GM18505 (cell line): Measurements from ENCODE around the gene CHST13.

Experiments used
- ATAC-seq: cut with Tn5 transposase; IDR thresholded peaks from one replicate; pipeline ENCODE4 v1.9.1; 2021; ENCODE audit not compliant: unreplicated experiment
- POLR2A ChIP-seq: IDR thresholded peaks from 4 replicates; pipeline ENCODE4 v1.6.1; 2011; ENCODE audit warnings: borderline replicate concordance; ENCODE audit not compliant: insufficient read depth, insufficient read length; ENCODE audit errors: extremely low read depth

CHST13 gene

DNA sequence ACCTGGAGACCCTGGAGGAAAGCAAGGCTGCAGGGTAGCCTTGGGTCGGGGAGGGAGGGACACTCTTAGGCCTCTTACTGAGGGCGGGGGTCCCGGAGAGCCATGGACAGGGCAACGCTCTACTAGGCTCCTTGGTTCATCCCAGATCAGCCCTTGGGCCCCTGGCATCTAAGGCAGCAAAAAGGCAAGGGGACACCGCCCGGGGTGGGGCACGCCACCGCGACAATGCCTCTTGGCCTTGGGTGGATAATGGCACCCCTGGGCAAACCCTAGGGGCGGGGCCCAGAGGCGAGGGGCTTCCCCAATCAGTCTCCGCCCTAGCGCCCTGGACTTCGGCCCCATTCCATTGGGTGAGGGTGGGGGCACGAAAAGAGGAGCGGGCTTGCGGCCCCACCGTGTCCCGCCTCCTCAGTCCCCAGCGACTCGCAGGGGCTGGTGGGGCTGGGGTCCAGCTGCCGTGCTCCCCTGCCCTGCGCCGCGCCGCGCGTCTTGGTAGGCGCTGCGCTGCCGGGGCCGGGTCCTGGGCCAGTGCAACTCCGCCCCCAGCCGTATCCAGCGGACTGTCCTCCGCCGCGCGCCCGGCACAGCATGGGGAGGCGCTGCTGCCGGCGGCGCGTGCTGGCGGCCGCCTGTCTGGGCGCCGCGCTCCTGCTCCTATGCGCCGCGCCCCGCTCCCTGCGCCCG, at the start of gene CHST13:
TSS of gene CHST13 (plus strand) at position 411 of the 684 bp plus-strand sequence. CDS start at position 589, 178 bp downstream.
- no peak for ATAC-seq
- TF ChIP-seq POLR2A: no peak

- peak; percentile 17 for ATAC-seq
These were observed 49.2 kb upstream of the CHST13 start for GRCh38 chr3:126474498-126475412.

GRCh38 chr3:126475413-126476114, 48.4 kb upstream of the CHST13 start, which contains the start of gene ZXDC:
Gene ZXDC, minus strand, starts transcription at chr3:126475891. Its CDS starts 26 bp downstream, at chr3:126475865.
- TF ChIP-seq POLR2A: peak; percentile 82
- peak; percentile 84 for ATAC-seq

More at GRCh38 chr3:126474498-126475412, 49.2 kb upstream of the CHST13 start:
- TF ChIP-seq POLR2A: no peak

DNA sequence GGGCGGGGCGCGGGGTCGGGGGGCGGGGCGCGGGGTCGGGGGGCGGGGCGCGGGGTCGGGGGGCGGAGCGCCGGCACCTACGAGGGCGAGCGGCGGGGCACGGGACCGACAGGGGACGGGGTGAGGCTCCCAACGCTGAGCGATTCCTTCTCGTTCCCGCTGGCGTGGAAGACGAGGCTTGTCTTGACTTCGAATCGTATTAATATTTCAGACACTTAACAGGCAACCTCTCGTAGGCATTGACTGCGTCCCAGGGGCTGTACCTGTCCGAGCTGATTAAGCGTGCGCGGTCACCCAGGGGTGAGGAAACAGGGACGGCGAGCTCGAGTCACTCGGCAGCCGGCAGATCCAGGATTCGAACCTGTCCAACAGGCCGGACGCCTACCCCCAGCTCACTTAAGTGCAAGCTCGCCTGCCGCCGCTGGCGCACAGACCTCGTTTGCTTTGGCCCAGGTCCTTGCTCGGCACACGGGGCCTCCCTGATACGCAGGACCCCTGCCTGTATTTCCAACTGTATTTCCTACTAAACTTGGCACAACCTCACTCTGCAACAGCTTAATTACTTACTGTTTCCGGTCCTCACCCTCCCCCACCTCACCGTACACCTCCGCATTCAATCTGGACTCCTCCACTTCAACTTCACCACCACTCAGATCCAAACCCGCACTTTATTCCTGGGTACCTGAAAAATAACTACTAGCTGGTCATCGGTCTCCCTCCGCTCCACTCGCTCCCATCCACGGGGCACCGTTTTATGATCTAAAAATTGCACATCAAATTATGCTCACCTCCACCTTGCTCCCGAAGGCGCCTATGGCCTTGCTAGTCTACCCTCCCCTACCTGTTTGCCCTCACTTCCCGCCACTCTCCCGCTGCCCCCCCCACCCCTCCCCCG, 47.5 kb upstream of the CHST13 start:
- TF ChIP-seq POLR2A: no peak
- peak; percentile 27 for ATAC-seq

GRCh38 chr3:126477061-126477380, 46.9 kb upstream of the CHST13 start:
- TF ChIP-seq POLR2A: no peak
- no peak for ATAC-seq

DNA sequence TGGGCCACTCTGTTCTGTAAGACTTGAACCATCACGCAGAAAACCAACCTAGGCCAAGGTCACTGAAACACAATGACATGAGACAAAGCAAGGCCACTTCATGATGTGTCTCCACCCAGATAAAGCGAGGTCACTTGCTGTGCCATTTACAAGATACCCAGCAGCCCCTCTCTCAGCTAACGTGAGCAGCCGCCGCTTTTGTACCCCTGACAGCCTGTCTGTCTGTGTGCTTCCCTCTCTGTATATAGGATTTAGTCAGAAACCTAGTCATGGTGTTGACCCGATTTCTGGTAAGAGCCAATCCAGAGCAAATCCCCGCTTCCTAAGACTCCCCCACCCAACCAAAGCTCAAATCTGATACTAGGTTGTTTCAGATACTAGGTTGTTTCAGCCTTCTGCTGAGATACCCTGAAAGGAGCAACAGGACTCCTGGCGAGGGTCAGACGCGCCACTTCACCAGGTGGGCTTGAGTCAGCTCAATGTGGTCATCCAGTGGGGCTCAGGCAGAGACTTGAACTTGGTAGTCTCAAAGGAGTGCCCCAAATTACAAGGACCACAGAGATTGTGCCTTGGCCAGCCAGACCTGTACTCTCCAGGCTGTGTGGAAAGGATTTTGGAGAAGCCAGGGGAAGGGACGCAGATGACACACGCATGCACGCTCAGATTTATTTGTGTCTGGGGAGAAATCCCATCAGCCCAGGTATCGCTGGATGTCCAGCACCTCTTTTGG, 45.2 kb upstream of the CHST13 start:
- ATAC-seq: no peak
- TF ChIP-seq POLR2A: no peak

GRCh38 chr3:126479642-126480041, 44.3 kb upstream of the CHST13 start:
- no peak for TF ChIP-seq POLR2A
- ATAC-seq: no peak

- no peak for TF ChIP-seq POLR2A
- no peak for ATAC-seq
These were observed 43.7 kb upstream of the CHST13 start for GRCh38 chr3:126480206-126480605.

GRCh38 chr3:126480861-126481260, 43.1 kb upstream of the CHST13 start:
- no peak for TF ChIP-seq POLR2A
- no peak for ATAC-seq

DNA sequence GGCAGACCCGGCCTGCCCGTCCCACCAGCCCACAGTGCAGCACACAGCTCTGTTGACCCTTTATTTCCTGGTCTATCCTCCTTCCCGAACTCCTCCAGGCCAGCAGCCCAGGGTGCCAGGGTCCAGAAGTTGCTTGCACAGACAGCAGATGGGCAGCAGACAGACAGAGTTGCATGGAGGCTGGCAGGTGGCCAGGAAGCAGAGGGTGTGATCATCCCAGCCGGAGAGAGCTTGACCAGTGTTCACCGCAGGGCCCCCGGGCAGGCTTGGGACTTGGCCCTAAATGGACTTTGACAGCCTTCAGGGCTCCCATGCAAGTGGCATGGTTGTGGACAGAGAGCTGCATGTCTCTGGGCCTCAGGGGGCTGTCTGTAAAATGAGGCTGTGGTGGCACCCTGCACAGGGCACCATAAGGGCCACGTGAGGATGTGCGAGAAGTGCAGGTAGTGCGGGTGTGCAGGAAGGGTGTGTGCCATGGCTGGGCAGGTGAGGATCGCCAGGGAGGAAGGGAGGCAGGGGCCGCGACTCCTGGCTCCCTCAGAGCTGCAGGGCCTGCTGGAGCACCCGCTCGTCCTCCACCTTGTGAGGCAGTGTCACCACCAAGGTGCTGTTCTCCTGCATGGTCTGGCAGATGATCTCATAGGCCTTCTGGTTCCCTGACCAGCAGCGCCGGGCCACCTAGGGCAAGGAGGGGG, 42.0 kb upstream of the CHST13 start:
- TF ChIP-seq POLR2A: no peak
- ATAC-seq: no peak

GRCh38 chr3:126482503-126483255, 41.3 kb upstream of the CHST13 start:
- ATAC-seq: no peak
- TF ChIP-seq POLR2A: no peak

DNA sequence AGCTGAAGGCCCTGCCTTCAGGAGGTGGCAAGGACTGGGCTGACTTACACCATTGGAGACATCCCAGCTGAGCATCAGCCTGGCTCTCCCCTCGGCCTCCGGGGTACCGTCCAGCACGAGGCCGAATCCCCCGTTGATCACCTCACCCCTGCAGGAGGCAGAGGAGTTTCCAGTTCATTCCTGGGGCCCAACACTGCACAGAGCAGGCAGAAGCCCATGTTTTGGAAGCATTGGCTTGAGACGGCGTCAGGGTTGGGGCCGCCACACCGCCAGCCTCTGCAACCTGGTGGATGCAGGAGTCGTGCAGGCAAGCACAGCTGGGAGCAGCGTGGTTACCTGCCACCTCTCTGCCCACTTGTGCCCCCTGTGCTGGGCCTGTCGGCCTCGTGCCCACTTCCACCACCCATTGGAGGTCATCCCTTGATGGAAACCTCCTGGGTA, 40.6 kb upstream of the CHST13 start:
- no peak for TF ChIP-seq POLR2A
- ATAC-seq: no peak
